ENCODE results near the gene ZMYND11.

GRCh38 chr10:290026-290725 lies 154.9 kb downstream of the ZMYND11 start:
- TF ChIP-seq, protein P1, sequence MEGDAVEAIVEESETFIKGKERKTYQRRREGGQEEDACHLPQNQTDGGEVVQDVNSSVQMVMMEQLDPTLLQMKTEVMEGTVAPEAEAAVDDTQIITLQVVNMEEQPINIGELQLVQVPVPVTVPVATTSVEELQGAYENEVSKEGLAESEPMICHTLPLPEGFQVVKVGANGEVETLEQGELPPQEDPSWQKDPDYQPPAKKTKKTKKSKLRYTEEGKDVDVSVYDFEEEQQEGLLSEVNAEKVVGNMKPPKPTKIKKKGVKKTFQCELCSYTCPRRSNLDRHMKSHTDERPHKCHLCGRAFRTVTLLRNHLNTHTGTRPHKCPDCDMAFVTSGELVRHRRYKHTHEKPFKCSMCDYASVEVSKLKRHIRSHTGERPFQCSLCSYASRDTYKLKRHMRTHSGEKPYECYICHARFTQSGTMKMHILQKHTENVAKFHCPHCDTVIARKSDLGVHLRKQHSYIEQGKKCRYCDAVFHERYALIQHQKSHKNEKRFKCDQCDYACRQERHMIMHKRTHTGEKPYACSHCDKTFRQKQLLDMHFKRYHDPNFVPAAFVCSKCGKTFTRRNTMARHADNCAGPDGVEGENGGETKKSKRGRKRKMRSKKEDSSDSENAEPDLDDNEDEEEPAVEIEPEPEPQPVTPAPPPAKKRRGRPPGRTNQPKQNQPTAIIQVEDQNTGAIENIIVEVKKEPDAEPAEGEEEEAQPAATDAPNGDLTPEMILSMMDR (IDR thresholded peaks at IDR 0.05; ENCODE audit: poor library complexity): no peak
- TF ChIP-seq EZH2 (IDR thresholded peaks at IDR 0.05; ENCODE audit: borderline replicate concordance) (no peak), EZH2phosphoT487 (IDR thresholded peaks at IDR 0.05; ENCODE audit: low read depth, severe bottlenecking, unreplicated experiment) (no peak)

Data from hepatocyte (in vitro differentiated cells).